Measurements from ENCODE around the gene ITGA5.

Gene ITGA5

DNA sequence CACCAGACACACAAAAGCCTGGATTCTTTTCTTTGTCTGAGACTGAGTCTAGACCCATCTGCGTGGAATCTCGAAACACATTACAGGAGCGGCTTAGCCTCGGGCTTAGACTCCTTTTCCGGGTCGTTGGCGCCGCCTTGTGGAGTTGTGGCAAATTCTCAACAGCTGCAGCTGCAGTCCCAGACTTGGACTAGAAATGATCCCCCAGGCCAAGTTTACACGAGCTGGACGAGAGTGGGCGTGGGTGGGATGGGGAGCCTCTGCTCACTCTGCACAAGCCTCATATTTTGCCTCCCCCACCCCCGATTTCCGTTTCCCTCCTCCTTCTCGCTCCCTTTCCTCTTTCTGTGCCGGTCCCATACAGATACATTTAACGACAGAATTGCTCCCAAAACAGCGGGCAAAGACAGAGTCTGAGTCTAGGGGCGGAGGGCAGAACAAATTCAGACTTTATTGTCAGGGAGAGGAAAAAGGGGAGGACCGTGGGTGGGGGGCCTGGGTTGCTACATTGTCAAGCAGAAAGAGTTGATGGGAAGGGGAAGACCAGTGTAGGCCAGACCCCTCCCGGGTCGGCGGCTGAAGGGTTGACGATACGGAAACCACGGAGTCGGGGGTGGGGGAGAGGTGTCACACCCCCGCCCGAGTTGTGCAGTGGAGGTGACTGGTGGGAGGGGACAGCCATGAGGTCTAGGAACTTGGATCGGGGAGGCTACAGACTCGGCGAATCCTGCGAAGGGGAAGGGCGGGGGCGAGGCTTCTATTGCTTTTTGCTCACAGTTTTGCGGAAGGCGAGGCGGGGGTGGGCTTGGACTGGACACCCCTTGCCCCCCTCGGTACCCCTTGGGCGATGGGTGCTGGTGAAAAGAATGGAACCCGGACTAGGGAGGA is 50.1 kb downstream of the ITGA5 start:
- no peaks in the 10 kb centered on the region for H3K27me3 Mint-ChIP-seq
- DNase-seq (peak; percentile 95), ATAC-seq (peak; percentile 79)
- H3K4me1 Mint-ChIP-seq: peaks cover 42% of the 10 kb centered on the region
- H3K4me3 Mint-ChIP-seq: no peak overlapping the region
- no peaks in the 10 kb centered on the region for H3K36me3 Mint-ChIP-seq (ENCODE audit: low read depth)
- H3K27ac Mint-ChIP-seq: no peak overlapping the region
- no peaks in the 10 kb centered on the region for H3K9me3 Mint-ChIP-seq

DNA sequence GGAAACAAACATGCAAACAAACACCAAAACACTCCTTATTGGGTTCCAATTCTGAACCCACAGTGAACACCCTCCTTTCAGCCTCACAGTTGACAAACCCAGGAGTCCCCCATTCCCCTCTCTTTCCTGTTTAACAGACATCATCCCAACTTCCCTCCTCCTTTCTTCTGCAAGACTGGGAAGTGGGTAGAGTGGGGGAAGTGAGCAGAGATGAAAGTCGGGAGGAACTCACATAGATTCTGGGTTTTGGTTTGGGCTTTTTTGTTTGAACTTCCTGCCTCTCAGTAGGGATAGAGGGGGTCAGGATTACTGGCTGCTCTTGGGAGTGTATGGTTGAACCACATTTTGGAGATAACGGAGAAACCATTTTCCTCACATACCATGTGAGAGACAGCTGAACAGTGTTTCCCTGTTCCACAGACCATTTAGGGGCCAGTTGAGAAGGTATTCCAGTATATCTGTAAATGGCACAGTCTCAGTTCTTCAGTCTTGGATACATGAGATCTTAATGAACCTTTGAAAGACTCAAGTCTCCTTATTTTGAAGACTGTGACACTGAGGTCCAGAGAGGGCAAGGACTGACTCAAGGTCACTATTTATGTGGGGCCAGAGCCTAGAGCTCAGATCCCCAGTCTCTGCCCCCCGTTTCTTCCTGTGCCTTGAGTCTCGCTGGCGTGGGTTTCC is 50.9 kb downstream of the ITGA5 start:
- no peaks in the 10 kb centered on the region for H3K36me3 Mint-ChIP-seq (ENCODE audit: low read depth)
- H3K27ac Mint-ChIP-seq: no peak overlapping the region
- no peak overlapping the region for H3K4me3 Mint-ChIP-seq
- H3K9me3 Mint-ChIP-seq: no peaks in the 10 kb centered on the region
- DNase-seq (no peak), ATAC-seq (peak; percentile 8)
- peaks cover 42% of the 10 kb centered on the region for H3K4me1 Mint-ChIP-seq
- H3K27me3 Mint-ChIP-seq: no peaks in the 10 kb centered on the region

DNA sequence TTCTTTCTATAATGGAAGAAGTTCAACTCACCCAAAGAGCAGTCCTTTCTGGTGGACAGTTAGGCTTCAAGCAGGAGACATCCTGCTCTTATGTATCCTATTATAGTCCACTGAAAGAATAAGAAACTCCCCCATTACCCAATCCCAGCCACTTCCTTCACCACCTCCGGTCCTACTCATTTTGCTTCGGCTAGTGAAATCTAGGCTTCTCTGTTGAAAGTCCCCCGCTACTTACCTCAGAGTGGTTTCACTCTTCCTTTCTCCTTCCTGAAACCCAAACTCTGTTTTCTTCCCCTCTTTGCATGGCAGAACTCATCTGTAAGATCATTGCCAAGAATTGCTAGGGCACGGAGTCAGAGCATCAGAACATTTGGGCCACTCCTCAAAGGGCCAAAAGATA is 54.7 kb downstream of the ITGA5 start, which contains the start of gene GPR84:
Gene GPR84 (minus strand): TSS at position 74 of the 400 bp plus-strand sequence. CDS start 635 bp downstream, outside the sequence.
- H3K27me3 Mint-ChIP-seq: no peaks in the 10 kb centered on the region
- DNase-seq (no peak), ATAC-seq (peak; percentile 34)
- peak within 1 kb of the TSS; percentile 33 for H3K27ac Mint-ChIP-seq
- H3K9me3 Mint-ChIP-seq: no peaks in the 10 kb centered on the region
- peak within 1 kb of the TSS; percentile 25 for H3K4me3 Mint-ChIP-seq
- H3K4me1 Mint-ChIP-seq: peaks cover 33% of the 10 kb centered on the region
- no peaks in the 10 kb centered on the region for H3K36me3 Mint-ChIP-seq (ENCODE audit: low read depth)

DNA sequence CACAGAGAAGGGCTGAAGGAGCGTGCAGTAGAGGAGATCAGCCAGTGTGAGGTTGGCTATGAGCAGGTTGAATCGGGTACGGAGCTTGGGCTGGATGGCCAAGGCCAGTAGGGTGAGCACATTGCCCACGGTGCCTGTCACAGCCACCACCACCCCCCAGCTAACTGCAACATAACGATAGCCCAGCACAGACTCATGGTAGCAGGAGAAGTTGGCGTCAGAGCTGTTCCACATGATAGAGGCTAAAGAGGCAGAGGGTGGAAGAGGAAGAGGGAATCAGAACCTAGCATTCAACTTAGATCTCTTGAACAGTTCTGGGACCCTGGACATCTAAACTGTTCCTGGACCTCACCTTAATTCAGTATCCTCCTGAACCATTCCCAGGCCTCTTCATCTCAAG is 55.4 kb downstream of the ITGA5 start:
- H3K9me3 Mint-ChIP-seq: no peaks in the 10 kb centered on the region
- H3K27me3 Mint-ChIP-seq: no peaks in the 10 kb centered on the region
- ATAC-seq (no peak), DNase-seq (no peak)
- H3K4me3 Mint-ChIP-seq: no peak overlapping the region
- peaks cover 28% of the 10 kb centered on the region for H3K4me1 Mint-ChIP-seq
- H3K36me3 Mint-ChIP-seq (ENCODE audit: low read depth): no peaks in the 10 kb centered on the region
- H3K27ac Mint-ChIP-seq: no peak overlapping the region

DNA sequence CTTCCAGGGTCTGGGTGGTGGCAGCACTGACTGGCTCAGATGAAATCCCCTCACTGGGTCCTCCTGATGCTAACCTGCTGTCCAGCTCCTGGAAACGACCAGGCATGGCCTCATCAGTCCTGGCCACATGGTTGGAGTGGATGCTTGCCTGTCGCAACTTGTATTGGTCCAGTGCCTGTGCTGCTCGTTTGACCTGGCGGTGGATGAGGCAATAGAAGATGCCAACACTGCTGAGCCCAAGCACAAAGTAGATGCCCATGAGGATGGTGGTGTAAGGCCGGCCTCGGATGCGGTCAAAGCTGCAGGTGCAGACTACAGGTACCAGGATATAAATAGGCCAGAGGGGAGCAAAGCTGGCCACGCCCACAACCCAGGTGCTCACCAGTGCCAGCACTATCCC is 56.0 kb downstream of the ITGA5 start:
- H3K27ac Mint-ChIP-seq: no peak overlapping the region
- no peaks in the 10 kb centered on the region for H3K27me3 Mint-ChIP-seq
- peaks cover 23% of the 10 kb centered on the region for H3K4me1 Mint-ChIP-seq
- no peaks in the 10 kb centered on the region for H3K36me3 Mint-ChIP-seq (ENCODE audit: low read depth)
- ATAC-seq (no peak), DNase-seq (no peak)
- no peak overlapping the region for H3K4me3 Mint-ChIP-seq
- H3K9me3 Mint-ChIP-seq: no peaks in the 10 kb centered on the region

DNA sequence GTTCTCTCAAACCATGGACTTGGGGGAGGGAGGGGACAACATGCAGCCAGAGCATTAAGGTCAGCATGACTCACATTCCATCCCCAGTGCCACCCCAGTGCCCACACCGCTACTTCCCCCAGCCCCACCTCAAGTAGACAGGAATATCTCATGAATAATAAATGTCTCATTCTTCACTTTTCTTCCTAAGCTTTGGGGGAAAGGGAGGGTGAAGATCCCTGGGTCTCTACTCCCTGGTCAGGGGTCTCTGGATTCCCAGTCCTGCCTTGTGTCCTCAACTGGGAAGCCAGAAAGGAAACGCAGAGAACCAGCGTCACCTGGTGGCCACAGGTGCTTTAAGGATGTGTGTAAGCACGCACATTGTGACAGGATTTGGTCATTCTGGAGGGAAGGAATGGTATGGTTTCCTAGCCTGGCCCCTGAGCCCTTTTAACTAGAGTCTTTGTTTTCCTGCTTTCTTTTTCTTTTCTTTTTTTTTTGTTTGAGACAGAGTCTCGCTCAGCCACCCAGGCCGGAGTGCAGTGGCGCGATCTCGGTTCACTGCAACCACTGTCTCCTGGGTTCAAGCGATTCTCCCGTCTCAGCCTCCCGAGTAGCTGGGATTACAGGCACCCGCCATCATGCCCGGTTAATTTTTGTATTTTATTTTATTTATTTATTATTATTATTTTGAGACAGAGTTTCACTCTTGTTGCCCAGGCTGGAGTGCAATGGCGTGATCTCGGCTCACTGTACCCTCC is 58.2 kb downstream of the ITGA5 start:
- Mint-ChIP-seq H3K4me1 (peaks cover 20% of the 10 kb centered on the region), H3K27me3 (no peaks in the 10 kb centered on the region), H3K27ac (peak overlapping the region; percentile 78), H3K4me3 (no peak overlapping the region), H3K9me3 (no peaks in the 10 kb centered on the region), H3K36me3 (ENCODE audit: low read depth) (no peaks in the 10 kb centered on the region)
- DNase-seq: peak; percentile 74
- ATAC-seq: no peak

DNA sequence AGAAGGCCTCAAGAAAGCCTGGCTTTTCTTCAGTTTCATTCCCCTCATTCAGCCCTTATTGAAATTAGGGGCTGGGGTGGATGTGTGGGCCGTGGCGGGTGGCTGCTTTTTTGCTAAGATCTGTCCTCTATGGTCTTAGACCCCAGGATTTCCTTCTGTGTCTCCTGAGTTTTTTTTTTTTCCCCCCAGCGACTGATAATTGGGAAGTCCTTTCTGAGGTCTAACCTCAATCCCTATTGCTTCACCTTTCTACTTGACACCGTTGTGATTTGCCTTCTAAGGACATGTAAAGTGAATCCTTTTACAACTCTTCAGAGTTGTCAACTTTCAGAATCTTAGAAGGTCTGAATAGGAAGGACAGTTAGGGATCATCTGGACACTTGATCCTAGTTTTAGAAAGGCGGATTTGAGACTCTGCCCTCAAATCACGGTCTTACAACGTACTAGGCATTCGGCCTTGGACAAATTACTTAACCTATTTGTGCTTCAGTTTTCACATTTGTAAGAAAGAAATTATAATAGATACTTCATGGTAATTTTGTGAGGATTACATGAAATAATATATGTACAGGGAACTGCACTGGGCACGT is 59.2 kb downstream of the ITGA5 start:
- Mint-ChIP-seq H3K9me3 (no peaks in the 10 kb centered on the region), H3K27me3 (no peaks in the 10 kb centered on the region), H3K4me1 (peaks cover 18% of the 10 kb centered on the region), H3K4me3 (no peak overlapping the region), H3K27ac (peak overlapping the region; percentile 78), H3K36me3 (ENCODE audit: low read depth) (no peaks in the 10 kb centered on the region)
- ATAC-seq: no peak
- DNase-seq: no peak

DNA sequence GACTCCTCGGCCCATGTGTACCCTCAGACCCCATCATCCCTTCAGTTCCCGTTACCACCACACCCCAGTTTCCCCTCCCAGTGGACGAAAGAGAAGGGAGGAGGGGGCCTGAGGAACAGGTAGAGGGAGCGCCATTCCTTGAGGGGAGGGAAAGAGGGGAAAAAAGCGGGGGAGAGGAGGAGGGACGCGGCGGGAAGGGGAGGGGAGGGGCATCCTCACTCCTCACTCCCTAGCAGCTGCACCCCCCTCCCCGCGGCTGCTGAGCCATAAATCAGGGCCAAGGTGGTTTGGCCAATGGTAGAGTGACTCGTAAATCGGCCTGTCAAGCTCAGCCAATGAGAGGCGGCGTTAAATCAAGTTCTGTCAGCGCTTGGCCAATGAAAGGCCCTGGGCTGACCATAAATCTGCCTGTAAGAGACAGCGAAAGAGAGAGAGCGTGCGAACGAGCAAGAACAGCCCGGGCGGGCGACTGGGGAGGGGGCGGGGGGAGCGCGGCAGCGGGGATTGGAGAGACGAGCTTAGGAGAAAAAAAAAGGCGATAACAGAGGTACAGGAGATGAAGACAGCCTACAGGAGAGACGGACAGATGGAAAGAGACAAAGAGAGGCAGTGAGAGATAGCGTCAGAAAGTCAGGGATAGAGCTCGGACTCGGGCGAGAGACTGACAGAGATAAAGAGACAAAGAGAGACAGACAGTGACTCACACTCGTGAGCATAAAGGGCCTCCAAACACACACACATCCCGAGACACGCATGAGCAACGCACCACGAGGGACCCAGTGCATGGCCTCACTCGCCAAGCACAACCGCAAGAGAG is 59.9 kb downstream of the ITGA5 start:
- peak; percentile 97 for ATAC-seq

DNA sequence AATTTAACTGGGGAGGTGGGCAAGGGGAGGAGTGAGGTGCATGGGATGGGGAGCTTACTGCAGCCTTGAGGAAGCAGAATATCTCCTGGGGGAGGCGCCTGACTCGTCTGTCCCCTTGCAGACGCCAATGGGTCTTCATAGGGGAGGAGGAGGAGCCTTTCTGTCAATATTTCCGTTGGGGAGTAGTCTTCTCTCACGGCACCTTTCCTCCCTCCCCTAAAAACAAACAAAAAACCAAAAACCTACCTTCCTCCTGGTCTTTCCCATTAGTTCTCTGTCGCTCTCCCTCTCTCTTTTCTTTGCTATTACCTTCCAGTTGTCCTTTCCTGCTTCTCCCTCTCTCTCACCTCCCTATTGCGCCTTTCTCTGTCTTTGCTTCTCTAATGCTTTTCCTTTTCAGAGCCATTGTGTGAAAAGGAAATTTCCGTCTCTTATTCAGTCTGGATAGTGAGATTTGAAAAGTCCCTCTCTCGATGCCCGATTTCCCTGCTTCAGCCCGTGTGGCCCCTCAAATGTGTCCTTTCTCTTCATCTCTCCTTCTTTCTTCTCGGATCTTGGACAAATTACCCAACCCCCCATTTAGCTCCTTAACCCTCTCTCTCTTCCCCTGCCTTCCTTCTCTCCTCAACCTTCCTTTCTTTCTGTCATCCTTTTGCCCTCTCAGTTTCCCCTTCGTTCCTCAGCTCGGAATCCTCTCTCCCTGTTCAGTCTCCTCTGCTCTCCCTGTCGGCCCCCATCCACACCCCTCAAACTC is 60.7 kb downstream of the ITGA5 start:
- peak; percentile 37 for ATAC-seq
- no peaks in the 10 kb centered on the region for H3K27me3 Mint-ChIP-seq
- no peak overlapping the region for H3K27ac Mint-ChIP-seq
- H3K4me1 Mint-ChIP-seq: peaks cover 6% of the 10 kb centered on the region
- DNase-seq: peak; percentile 53
- H3K36me3 Mint-ChIP-seq (ENCODE audit: low read depth): no peaks in the 10 kb centered on the region
- H3K9me3 Mint-ChIP-seq: no peaks in the 10 kb centered on the region
- no peak overlapping the region for H3K4me3 Mint-ChIP-seq

More for the DNA sequence above, 59.9 kb downstream of the ITGA5 start:
- Mint-ChIP-seq H3K4me1 (peaks cover 11% of the 10 kb centered on the region), H3K36me3 (ENCODE audit: low read depth) (no peaks in the 10 kb centered on the region), H3K27ac (no peak overlapping the region), H3K27me3 (no peaks in the 10 kb centered on the region), H3K9me3 (no peaks in the 10 kb centered on the region), H3K4me3 (no peak overlapping the region)
- DNase-seq: peak; percentile 86

DNA sequence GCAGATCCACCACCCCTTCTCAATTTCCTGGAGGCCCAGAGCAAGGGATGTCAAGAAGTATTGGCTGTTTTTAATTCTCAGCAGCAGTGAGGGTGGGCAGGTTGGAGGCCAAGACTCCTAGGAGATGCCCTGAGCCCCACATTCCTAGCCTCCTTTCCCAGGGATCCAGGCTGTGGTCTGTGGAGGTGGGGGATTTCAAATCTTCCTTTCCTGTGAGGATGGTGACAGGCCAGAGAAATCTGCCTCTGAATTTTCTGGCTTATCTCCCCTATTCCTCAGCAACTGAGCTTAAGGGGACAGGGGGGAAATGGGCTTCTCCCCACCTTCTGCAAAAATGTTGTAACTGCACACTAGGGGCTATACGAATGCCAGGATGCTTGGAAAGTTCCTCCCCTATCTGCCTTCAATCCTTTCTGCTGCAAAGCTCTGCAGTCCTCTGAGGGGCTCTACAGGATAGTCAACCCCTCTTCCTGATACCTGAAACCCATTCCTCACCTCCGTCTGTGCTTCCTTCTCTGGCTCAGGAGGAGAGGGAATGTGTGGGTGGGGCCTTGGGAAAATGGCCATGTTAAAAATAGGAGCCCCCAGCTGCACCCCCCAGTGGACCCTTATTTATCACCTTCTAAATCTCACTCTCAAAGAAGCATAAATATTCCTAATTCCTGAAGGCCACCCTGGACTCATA is 61.4 kb downstream of the ITGA5 start:
- ATAC-seq (no peak), DNase-seq (no peak)
- Mint-ChIP-seq H3K9me3 (no peaks in the 10 kb centered on the region), H3K4me1 (peaks cover 6% of the 10 kb centered on the region), H3K36me3 (ENCODE audit: low read depth) (no peaks in the 10 kb centered on the region), H3K27me3 (no peaks in the 10 kb centered on the region), H3K27ac (no peak overlapping the region), H3K4me3 (no peak overlapping the region)

DNA sequence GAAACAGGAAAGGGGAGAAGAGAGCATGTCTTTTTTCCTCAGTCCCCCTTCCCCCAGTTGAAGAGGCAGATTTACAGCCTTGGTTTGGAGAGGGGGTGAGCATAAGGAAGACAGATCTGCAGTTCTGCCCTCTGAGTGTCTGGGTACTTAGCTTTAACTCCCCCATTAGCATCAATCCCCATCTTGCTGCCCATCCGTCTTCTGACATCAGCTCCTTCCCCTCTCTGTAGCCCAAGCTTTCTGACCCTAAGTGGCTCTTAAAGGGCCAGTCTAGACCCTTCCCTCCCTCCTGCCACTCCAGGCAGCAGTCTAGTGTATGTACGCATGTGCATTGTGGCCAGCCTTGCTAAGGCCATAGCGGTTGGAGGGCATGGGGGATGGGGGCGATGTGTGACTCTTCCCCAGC is 62.1 kb downstream of the ITGA5 start:
- no peaks in the 10 kb centered on the region for H3K9me3 Mint-ChIP-seq
- no peaks in the 10 kb centered on the region for H3K27me3 Mint-ChIP-seq
- no peak overlapping the region for H3K27ac Mint-ChIP-seq
- ATAC-seq (no peak), DNase-seq (no peak)
- peaks cover 13% of the 10 kb centered on the region for H3K4me1 Mint-ChIP-seq
- H3K4me3 Mint-ChIP-seq: no peak overlapping the region
- H3K36me3 Mint-ChIP-seq (ENCODE audit: low read depth): peaks cover under 1% of the 10 kb centered on the region

DNA sequence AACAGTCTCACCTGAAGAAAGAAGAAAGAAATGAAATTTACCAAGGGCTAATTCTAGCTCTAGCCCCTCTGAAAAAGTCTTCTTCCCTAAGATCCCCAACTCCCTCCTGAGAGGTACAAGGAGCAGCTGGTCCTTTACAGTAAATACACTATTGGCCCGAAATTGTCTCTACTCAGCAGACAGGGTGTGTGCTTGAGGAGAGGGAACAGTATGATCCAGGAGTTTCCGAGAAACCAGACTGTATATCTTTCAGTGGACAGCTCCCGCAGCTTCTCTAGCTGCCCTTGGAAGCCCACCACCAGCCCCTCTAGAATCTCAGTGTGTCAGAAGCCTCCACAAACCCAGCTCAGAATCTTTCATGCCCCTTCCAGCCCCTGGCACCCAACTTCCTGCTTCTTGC is 62.8 kb downstream of the ITGA5 start:
- H3K4me1 Mint-ChIP-seq: peaks cover 21% of the 10 kb centered on the region
- no peak overlapping the region for H3K4me3 Mint-ChIP-seq
- no peak for ATAC-seq
- no peak for DNase-seq
- H3K9me3 Mint-ChIP-seq: no peaks in the 10 kb centered on the region
- H3K36me3 Mint-ChIP-seq (ENCODE audit: low read depth): peaks cover 4% of the 10 kb centered on the region
- H3K27me3 Mint-ChIP-seq: no peaks in the 10 kb centered on the region
- no peak overlapping the region for H3K27ac Mint-ChIP-seq
